H1 (cell line): ENCODE results near the gene DENND1A. TPM values are rescaled to one million over a fixed set of nuclear protein-coding genes. Genes with fewer than 3 reads are reported as not detected.

Source experiments
- KDM5A ChIP-seq: fragments of 200-600 bp; IDR thresholded peaks from 2 replicates; pipeline ENCODE4 v1.7.1; 2012; ENCODE audit warnings: mild to moderate bottlenecking, low read length, inconsistent platforms, mixed read lengths
- RFX5 ChIP-seq: IDR thresholded peaks from 2 replicates; pipeline ENCODE4 v1.6.1; 2011; ENCODE audit warnings: low read depth, low read length, improper control_type of control experiment, borderline replicate concordance
- polyA plus RNA-seq, 7 experiments: library from polyadenylated mRNA; depleted of rRNA in 3 of 7; stranded (reverse) in 5 of 7; unstranded in 2 of 7; fragments of >200 nt in 5 of 7; fragments of 200-250 nt in 2 of 7; gene quantifications; 1 replicate in 5 of 7; 2 replicates in 1 of 7; 4 replicates in 1 of 7; pipeline versions ENCODE4 v1.2.1 to v1.2.3, GENCODE V29; 2011 to 2013; ENCODE audit warnings: missing spikeins in 2 of 7, mixed read lengths in 2 of 7
- total RNA-seq: library from RNA; stranded (reverse); fragmentation: NEBNext Ultra II Directional; extraction: Animal tissue kit (Norgen Biotek cat#: 25700); gene quantifications from 2 replicates; pipeline ENCODE4 v1.2.1, GENCODE V29; 2021

The DENND1A gene
- total and polyA plus RNA-seq, 2 of the 8 experiments (the other 6 are each of a cell fraction or from before 2014, with no cell fraction given) = 24.1 to 26.4 TPM

DNA sequence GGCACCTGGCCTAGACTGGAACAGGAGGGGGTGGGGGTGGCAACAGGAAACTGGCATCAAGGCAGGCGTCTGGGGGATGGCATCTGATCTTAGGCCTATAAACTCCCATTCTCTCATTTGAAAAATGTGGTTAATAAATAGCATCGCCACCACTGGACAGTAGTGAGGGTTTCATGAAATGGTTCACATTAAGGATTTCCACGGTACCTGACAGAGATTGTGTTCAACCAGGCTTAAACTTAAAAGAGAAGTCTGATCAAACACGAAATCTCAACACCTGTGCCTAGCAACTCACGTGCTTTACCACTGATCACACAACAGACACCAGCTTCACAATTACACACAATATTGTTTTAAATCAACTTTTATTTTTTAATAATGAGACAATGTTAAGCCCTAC is 3.0 kb downstream of the DENND1A start (continued):
- TF ChIP-seq KDM5A (no peak), RFX5 (no peak)
- TF ChIP-seq, all 59 proteins: peak for 0
